HepG2 (cell line): ENCODE measurements around the gene HSPB6. TPM values are rescaled to one million over a fixed set of nuclear protein-coding genes. Genes with fewer than 3 reads are reported as not detected.

Source experiments
- ARID5B ChIP-seq: IDR thresholded peaks from 2 replicates; pipeline ENCODE4 v1.4.0; 2020; ENCODE audit warnings: mild to moderate bottlenecking, missing genetic modification reagents
- BRD4 ChIP-seq: sonication (generic); formaldehyde crosslinking; IDR thresholded peaks from 2 replicates; pipeline ENCODE4 v1.4.0; 2020; ENCODE audit warnings: missing genetic modification reagents
- CAMTA2 ChIP-seq: sonication (generic); formaldehyde crosslinking; IDR thresholded peaks from 2 replicates; pipeline ENCODE4 v1.4.0; 2020; ENCODE audit warnings: mild to moderate bottlenecking, missing genetic modification reagents, borderline replicate concordance
- CCAR2 ChIP-seq: fragments of 200-400 bp; formaldehyde crosslinking; optimal IDR thresholded peaks from 2 replicates; pipeline ENCODE3; 2018; ENCODE audit warnings: low read depth, mild to moderate bottlenecking, low read length, moderate library complexity
- CHCHD3 ChIP-seq: sonication (generic); formaldehyde crosslinking; IDR thresholded peaks from 2 replicates; pipeline ENCODE4 v1.8.0; 2022; ENCODE audit warnings: mild to moderate bottlenecking, missing genetic modification reagents, moderate library complexity
- EZH2 ChIP-seq: conservative IDR thresholded peaks from 2 replicates; pipeline ENCODE4 v1.6.1; 2012; ENCODE audit warnings: mild to moderate bottlenecking, low read depth, low read length, moderate library complexity
- FUBP1 ChIP-seq: sonication (generic); formaldehyde crosslinking; IDR thresholded peaks from 2 replicates; pipeline ENCODE4 v1.5.1; 2020; ENCODE audit warnings: missing genetic modification reagents, mild to moderate bottlenecking, borderline replicate concordance
- GATAD1 ChIP-seq: IDR thresholded peaks from 2 replicates; pipeline ENCODE4 v1.6.1; 2016; ENCODE audit warnings: missing genetic modification reagents, missing compliant biosample characterization
- HNF1B ChIP-seq: sonication (generic); formaldehyde crosslinking; IDR thresholded peaks from 2 replicates; pipeline ENCODE4 v1.5.1; 2020; ENCODE audit warnings: mild to moderate bottlenecking, moderate library complexity, missing genetic modification reagents
- IRF2 ChIP-seq: IDR thresholded peaks from 2 replicates; pipeline ENCODE4 v1.6.1; 2018; ENCODE audit warnings: missing genetic modification reagents, missing compliant biosample characterization
- KDM3A ChIP-seq: IDR thresholded peaks from 2 replicates; pipeline ENCODE4 v1.6.1; 2018; ENCODE audit warnings: low read depth, missing compliant biosample characterization
- NCOA1 ChIP-seq: sonication (generic); formaldehyde crosslinking; IDR thresholded peaks from 2 replicates; pipeline ENCODE4 v1.9.0; 2021; ENCODE audit warnings: missing genetic modification reagents
- PHB2 ChIP-seq: fragments of 450-650 bp; IDR thresholded peaks from 2 replicates; pipeline ENCODE4 v1.6.1; 2018; ENCODE audit not compliant: partially characterized antibody
- RFX1 ChIP-seq: fragments of 450-650 bp; IDR thresholded peaks from 2 replicates; pipeline ENCODE4 v1.6.1; 2017
- SRY ChIP-seq: sonication (generic); formaldehyde crosslinking; IDR thresholded peaks from 2 replicates; pipeline ENCODE4 v1.8.0; 2022; ENCODE audit warnings: mild to moderate bottlenecking, missing genetic modification reagents
- TBP ChIP-seq: sonication (generic); formaldehyde crosslinking; IDR thresholded peaks from 2 replicates; pipeline ENCODE4 v1.5.0; 2020; ENCODE audit warnings: missing genetic modification reagents
- ZBTB7A ChIP-seq: sonication (generic); formaldehyde crosslinking; IDR thresholded peaks from 2 replicates; pipeline ENCODE4 v1.8.0; 2022; ENCODE audit warnings: mild to moderate bottlenecking, missing genetic modification reagents
- ZMAT3 ChIP-seq: sonication (generic); formaldehyde crosslinking; conservative IDR thresholded peaks from 2 replicates; pipeline ENCODE4 v1.7.0; 2021; ENCODE audit warnings: missing genetic modification reagents
- ZNF253 ChIP-seq: sonication (generic); formaldehyde crosslinking; IDR thresholded peaks from 2 replicates; pipeline ENCODE4 v1.8.0; 2022; ENCODE audit warnings: mild to moderate bottlenecking, missing genetic modification reagents, borderline replicate concordance
- ZNF367 ChIP-seq: sonication (generic); formaldehyde crosslinking; IDR thresholded peaks from 2 replicates; pipeline ENCODE4 v1.4.0; 2020; ENCODE audit warnings: missing genetic modification reagents, borderline replicate concordance
- ZNF615 ChIP-seq: sonication (generic); formaldehyde crosslinking; IDR thresholded peaks from 2 replicates; pipeline ENCODE4 v1.5.0; 2020; ENCODE audit warnings: mild to moderate bottlenecking, missing genetic modification reagents, borderline replicate concordance
- ZNF644 ChIP-seq: IDR thresholded peaks from 2 replicates; pipeline ENCODE4 v1.6.1; 2016; ENCODE audit warnings: low read depth
- ZNF879 ChIP-seq: sonication (generic); formaldehyde crosslinking; IDR thresholded peaks from 2 replicates; pipeline ENCODE4 v1.8.1; 2023; ENCODE audit warnings: missing genetic modification reagents
- polyA plus RNA-seq, 8 experiments: library from polyadenylated mRNA; depleted of rRNA in 3 of 8; stranded (reverse) in 7 of 8; unstranded in 1 of 8; fragments of >200 nt; fragmentation: Illumina TruSeq in 4 of 8; extraction: Trizol in 4 of 8; gene quantifications; 2 replicates each; pipeline versions ENCODE4 v1.2.1 to v1.2.3, GENCODE V29; 2011 to 2016; ENCODE audit warnings: low read depth in 4 of 8, missing spikeins in 1 of 8, mixed read lengths in 1 of 8; ENCODE audit not compliant: insufficient read depth in 1 of 8
- total RNA-seq, 5 experiments: library from RNA; depleted of rRNA; stranded (reverse); fragments of >200 nt; fragmentation: Illumina TruSeq; extraction: Trizol; gene quantifications; 2 replicates each; pipeline ENCODE4 v1.2.3, GENCODE V29; 2016; ENCODE audit warnings: low read depth in 1 of 5

The HSPB6 gene
- total and polyA plus RNA-seq, 2 of the 13 experiments (the other 11 are each of a cell fraction or from before 2014, with no cell fraction given) = 0.18 TPM; not detected in 1

GRCh38 chr19:35716801-35717664 lies 39.8 kb downstream of the HSPB6 start (continued):
- TF ChIP-seq ARID5B (CRISPR knock-in tag) (no peak; the same call in 1 of the 2 replicates), ZNF253 (no peak), GATAD1 (CRISPR knock-in tag) (peak; percentile 68), EZH2 (no peak), CCAR2 (peak; percentile 46), ZNF879 (CRISPR knock-in tag) (no peak), SRY (peak; percentile 44), ZNF367 (CRISPR knock-in tag) (no peak), ZMAT3 (peak; percentile 56; the same call in 1 of the 2 replicates), CHCHD3 (CRISPR knock-in tag) (0 out of 2 replicates have a peak, but pooled peaks have one; percentile 68), PHB2 (no peak), HNF1B (CRISPR knock-in tag) (0 out of 2 replicates have a peak, but pooled peaks have one; percentile 6), BRD4 (CRISPR knock-in tag) (peak; percentile 76; the same call in 1 of the 2 replicates), ZBTB7A (CRISPR knock-in tag) (peak; percentile 68; the same call in 1 of the 2 replicates), CAMTA2 (CRISPR knock-in tag) (no peak; the same call in 1 of the 2 replicates), ZNF615 (CRISPR knock-in tag) (0 out of 2 replicates have a peak, but pooled peaks have one; percentile 2), TBP (CRISPR knock-in tag) (peak; percentile 63; the same call in 1 of the 2 replicates), FUBP1 (CRISPR knock-in tag) (no peak), KDM3A (CRISPR knock-in tag) (peak; percentile 22; the same call in 1 of the 2 replicates), ZNF644 (CRISPR knock-in tag) (peak; percentile 45; the same call in 1 of the 2 replicates), NCOA1 (CRISPR knock-in tag) (0 out of 2 replicates have a peak, but pooled peaks have one; percentile 22), RFX1 (no peak), IRF2 (CRISPR knock-in tag) (peak; percentile 71)
